HG03432 (cell line): ENCODE results near the gene NPPA.

ENCODE experiments used
- ATAC-seq: cut with Tn5 transposase; IDR thresholded peaks from one replicate; pipeline ENCODE4 v1.9.1; 2021; ENCODE audit warnings: mild to moderate bottlenecking, moderate library complexity; ENCODE audit not compliant: unreplicated experiment

Gene NPPA

DNA sequence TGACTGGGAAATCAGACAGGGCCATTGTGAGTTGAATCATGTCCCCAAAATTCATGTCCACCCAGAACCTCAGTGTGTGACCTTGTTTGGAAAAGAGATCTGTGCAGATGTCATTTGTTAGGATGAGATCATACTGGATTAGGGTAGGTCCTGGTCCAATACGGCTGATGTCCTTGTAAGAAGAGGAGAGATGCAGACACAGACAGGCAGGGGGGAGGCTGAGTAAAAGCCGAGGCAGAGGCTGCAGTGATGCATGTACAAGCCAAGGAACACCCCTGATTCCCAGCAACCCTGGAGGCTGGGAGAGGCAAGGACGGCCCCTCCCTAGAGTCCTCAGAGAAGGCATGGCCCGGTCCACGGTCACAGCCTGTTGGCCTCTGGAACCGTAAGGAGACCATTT is 27.0 kb upstream of the NPPA start:
- no peak for ATAC-seq

DNA sequence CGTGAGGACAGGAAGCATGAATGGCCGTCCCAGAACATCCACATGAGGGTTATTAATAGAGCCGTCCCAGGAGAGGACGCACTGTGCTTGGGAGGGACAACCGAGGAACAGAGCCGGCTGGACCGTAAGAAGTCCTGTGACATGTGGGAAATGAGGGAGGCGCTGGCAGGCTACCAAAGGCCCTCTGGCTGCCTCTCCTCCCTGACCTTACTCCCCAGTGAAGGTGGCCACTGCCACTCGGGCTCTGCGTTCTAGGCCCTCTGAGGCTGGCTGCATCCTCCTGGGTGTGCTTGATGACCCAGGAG is 26.6 kb upstream of the NPPA start:
- ATAC-seq = no peak

DNA sequence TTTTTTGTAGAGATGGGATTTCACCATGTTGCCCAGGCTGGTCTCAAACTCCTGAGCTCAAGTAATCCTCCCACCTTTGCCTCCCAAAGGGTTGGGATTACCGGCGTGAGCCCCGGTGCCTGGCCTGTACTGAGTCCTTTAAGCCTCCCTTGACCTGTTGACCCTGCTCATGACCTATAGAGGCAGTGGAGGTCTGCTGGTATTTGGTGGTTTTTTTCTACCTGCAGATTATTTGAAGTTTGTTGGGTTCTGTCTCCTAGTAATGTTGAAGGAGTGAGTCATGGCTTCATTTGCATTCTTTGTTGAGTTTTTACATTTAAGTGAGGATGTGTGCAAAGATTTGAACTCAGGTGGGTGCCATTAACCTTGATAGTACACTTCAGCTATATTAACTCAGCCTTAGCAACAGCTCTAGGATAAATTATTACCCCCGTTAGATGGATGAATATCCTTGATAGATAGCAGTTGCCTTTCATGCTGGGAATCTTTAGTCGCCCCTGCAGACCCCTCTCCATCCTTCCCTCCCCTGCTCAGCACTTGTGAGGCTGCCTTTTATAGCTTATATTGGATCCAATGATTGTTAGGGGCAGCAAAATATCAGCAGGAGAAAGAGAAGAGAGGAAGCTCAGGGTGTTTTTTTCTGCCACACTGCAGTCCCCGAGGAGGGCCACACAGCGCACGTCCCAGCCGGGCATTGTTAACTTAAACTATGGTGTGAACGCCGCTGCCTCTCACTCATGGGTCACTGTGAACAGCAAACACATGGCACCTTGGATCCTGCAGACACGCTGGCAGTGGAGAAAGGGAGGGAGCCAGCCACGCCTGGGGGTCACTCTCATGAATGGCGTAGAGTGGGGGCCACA is 26.0 kb upstream of the NPPA start:
- ATAC-seq = no peak

DNA sequence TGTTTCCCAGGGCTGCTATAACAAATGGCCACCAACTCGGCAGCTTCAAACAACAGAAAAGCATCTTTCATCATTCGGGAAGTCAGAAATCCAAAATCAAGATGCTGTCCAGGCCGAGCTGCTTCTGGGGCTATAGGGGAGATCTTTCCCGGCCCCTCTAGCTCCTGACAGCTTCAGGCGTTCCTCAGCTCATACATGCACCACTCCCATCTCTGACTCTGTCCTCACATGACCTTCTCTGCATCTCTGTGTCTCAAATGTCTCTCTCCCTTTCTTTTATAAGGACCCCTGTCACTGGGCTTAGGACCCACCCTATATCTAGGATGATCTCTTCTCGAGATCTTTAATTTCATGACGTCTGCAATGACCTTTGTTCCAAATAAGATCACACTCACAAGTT is 25.0 kb upstream of the NPPA start:
- ATAC-seq = no peak

DNA sequence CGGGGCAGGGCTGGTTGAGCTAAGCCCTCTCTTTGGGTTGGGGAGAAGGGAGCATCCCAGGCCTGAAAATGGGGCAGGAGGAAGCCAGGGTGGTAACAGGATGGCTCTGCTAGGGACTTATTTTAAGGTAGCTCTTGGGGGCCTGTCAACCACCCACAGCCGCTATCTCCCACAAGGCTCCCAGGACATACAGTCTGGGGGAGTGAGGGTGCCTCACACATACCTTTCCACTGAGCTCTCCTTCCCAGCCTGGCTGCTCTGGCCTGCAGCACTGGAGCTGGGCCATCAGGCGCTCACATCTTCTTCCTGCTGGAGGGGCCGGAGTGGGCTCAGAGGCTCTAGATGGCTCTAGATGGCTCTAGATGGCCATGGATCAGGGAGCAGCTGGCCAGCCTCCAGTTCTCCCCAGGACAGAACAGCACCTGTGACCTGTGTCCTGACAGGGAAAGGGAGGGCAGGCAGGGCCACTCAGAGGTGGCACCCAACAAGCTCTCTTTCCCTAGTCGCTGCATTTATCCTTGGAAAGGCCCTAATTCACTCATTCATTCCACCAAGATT is 22.1 kb upstream of the NPPA start:
- ATAC-seq = no peak

DNA sequence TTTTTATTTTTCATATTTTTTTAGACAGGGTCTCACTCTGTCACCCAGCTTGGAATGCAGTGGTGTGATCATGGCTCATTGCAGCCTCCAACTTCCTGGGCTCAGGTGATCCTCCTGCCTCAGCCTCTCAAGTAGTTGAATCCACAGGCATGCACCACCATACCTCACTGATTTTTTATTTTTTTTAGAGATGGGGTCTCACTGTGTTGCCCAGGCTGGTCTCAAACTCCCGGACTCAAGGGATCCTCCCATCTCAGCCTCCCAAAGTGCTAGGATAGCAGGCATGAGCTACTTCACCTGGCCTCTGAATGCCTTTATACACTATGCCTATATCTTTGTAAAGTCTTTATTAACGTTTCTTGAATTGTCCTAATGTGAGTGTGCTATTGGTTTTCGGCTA is 21.5 kb upstream of the NPPA start:
- no peak for ATAC-seq

DNA sequence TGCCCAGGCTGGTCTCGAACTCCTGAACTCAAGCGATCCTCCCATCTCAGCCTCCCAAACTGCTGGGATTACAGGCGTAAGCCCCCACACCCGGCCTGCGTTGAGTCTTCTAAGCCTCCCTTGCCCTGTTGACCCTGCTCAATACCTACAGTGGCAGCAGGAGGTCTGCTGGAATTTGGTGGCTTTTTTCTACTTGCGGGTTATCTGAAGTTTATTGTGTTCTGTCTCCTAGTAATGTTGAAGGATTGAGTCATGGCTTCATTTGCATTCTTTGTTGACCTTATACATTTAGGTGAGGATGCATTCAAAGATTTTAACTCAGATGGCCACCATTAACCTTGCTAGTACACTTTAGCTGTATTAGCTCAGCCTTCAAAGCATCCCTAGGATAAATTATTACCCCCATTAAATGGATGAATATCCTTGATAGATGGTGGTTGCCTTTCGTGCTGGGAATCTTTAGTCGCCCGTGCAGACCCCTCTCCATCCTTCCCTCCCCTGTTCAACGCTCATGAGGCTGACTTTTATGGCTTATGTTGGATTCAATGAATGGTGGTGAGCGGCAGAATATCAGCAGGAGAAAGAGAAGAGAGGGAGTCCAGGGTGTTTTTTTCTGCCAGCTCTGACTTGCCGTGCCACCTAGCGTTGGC is 20.9 kb upstream of the NPPA start:
- no peak for ATAC-seq

DNA sequence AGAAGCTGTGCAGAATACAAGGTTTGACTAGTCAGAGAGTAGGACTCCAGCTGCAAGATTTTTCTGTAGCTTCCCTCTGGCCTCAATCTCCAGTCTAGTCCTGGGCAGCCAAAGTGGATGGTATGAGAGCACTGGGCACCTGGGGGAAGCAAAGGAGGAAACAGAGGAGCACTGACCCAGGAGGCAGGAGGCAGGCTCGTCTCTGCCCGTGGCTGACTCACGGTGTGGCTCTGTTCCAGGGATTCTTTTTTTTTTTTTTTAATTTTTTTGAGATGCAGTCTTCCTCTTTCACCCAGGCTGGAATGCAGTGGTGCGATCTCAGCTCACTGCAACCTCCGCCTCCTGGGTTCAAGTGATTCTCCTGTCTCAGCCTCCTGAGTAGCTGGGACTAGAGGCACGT is 15.3 kb upstream of the NPPA start:
- no peak for ATAC-seq

DNA sequence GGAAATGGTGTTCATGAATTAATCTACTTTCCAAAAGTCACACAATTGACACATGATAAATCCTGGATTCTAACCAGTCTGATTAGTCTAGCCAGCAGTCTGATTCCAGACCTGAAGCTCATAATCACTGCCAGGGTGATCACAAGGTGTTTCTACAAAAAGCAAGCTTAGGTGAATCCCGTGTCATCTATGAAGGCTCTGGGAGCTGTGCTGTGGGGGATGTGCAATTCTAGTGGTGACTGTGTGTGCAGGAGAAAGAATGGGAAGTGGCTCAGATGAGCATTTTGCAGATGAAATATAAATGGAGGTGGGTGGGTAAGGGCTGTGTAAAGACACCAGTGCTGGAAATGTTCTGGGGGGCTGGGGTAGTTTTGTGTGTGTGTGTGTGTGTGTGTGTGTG is 13.0 kb upstream of the NPPA start:
- no peak for ATAC-seq

DNA sequence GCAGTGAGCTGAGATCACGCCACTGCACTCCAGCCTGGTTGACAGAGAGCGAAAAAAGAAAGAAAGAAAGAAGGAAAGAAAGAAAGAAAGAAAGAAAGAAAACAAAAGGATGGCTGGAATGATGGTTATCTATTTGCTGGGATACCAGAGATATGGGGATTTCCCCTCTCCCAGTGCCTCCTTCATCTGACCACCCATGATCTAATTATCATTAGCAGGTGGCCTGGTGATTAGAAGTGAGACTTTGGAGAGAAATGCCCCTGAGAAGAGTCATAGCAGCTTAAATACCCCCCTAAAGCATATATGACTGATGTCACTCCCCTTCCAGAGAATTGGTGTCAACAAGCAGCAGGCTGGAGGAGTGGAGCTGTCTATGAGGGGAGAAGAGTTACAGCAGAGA is 12.5 kb upstream of the NPPA start:
- no peak for ATAC-seq

DNA sequence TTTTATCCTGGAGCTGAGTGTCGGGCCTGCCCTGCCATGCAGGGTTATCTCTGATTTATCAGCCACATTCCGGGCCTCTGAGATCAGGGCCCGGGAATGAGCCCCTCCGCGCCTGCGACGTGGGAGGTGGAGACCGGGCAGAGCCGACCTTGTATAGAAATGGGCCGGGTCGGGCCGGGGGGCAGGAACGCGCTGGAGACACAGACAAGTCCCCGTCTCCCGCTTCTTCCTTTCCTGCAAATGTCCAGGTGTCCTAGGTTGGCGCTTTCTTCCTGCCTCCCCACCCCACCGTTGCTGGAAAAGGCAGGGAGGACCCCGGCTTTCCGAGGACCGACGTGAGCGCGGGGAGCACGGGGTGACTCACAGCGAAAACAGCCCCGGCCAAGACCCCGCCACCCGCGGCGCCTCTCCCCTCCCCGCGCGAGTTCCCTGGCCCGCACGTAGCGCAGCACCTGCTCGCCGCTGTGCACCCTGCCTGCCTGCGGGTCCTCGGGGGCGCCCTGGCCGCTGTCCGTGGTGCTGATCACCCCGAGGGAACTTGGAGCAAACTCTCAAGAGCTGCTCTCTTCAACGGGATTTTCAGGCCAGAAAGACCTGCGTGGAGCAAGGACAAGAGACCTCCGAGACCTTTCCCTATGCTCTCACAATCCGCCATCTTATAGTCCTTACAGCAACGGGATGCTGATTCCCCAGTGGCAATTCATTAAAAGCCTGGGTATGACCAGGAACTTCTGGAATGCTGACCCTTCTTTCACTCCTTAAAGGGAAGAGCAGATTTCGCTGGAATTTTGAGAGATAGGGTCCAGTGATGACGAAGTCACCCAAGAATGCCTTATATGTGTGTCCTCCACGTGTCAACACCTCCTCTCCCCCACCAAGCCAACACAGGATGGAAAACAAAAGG is 11.6 kb upstream of the NPPA start:
- no peak for ATAC-seq

DNA sequence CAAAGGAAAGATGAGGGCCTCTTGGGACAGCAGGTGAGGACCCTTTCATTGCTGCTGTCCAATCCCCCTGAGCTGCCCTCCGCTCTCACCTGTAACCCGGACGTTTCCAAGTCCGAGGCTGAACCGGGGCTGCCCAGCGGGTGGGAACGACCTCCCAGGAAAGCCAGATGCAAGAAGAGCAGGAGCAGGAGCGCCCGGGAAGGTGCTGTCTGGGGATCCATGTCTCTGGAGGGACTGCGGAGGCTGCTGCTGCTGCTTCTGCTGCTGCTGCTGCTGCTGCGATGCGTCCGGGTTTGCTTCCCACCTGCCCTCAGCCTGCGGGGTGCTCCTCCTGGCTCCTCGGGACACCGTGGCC is 11.0 kb upstream of the NPPA start, which contains the start of gene NPPB:
Gene NPPB (minus strand): TSS at position 333 of the 355 bp plus-strand sequence. CDS start 112 bp downstream, at position 221.
- ATAC-seq = no peak

DNA sequence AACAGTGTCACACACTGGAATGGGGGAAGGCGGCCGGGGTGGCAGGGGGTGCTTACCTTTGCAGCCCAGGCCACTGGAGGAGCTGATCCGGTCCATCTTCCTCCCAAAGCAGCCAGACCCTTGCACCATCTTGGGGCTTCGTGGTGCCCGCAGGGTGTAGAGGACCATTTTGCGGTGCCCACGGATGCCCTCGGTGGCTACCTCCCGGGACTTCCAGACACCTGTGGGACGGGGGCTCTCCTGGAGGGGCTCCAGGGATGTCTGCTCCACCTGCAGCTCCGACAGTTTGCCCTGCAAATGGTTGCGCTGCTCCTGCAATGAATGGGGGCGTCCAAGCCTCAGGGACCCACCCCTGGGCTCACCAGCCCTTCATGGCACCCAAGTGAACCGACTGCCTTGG is 10.6 kb upstream of the NPPA start:
- no peak for ATAC-seq

DNA sequence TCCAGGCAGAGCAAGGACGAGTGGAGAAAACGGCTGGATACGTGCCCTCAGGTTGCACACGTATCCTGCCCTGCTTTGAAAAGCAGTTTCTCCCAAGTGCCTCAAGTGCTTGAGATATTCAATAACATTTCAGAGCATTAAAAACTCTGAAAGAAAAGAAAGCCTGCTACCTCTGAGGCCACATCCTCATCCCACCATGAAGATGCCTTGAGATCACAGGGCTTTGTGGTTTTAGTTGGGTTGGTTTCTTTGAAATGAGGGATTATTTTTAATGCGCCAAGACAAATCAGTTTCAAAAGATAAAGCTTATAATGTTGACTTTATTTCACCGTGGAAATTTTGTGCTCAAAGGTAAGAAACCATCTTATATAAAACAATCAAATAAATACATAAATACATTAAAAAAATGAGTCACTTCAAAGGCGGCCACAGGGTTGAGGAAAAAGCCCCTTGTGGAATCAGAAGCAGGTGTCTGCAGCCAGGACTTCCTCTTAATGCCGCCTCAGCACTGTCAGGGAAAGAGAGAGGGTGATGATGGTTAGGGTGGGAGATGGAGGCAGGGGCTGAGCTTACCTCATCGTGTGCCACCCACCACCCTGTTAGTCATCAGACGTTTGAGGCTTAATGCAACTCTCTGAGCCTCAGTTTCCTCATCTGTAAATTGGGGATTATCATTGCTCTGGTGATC is 9.7 kb upstream of the NPPA start:
- ATAC-seq = no peak

DNA sequence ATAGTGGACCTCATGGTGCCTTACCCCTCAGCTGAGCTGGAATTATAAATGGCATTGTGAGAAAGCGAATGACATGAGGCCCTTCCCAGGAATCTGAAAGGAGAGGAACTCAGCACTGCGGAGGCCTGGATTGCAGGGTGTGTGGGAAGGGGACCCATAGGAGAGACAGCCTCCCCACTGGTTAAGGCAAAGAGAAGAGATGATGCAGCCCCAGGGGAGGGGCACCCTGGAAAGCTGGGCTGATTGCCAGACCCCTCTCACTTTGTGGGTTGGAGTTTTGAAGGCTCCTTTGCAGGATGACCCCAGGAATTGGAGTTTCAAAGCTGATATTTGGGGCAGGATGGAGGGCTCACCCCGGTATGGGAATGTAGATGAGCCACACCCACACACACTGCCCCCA is 9.1 kb upstream of the NPPA start:
- no peak for ATAC-seq

DNA sequence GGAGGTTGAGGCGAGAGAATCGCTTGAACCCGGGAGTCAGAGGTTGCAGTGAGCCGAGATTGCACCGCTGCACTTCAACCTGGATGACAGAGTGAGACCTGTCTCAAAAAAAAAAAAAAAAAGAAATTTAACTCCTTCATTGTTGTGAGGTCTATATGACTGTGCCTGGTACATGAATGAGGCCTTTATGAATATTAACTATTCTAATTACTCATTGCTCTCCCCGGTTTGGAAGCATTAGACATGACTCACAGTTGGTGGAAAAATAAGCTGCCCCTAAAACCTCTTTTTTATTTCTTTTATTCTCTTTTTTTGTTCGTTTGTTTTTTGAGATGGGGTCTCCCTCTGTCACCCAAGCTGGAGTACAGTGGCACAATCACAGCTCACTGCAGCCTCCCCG is 7.8 kb upstream of the NPPA start:
- ATAC-seq = no peak

DNA sequence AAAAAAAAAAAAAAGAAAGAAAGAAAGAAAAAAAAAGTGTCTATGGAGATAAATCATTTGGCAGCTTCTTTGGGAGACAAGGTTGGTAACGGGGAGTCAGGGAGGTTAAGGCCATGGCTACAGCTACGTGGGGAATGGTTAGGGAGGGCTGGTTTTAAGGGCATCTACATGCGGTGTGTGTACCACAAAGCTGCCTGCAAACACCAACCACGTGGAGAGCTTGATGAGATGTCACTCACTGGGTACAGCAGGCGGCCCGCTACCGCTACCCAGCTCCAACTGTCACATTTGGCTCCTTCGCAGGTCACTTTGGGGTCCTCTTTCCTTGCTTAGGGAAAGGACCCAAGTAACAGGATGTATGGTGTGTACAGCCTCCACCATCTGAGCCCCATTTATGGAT is 6.9 kb upstream of the NPPA start:
- no peak for ATAC-seq

DNA sequence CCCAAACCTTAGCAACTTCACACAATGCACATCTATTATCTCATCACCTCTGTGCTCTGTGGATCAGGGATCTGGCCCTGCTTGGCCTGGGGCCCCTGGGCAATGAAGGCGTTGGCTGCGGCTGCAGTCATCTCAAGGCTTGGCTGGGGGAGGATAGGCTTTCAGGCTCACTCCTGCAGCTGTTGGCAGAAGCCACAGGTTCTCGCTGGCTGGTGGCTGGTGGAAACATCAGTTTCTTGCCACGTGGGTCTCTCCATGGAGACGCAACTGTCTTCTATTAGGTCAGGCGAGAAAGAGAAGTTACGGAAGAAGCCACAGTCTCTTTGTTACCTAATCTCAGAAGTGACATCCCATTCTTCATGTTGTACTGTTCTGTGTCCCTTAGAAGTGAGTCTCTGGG is 3.6 kb upstream of the NPPA start:
- no peak for ATAC-seq

DNA sequence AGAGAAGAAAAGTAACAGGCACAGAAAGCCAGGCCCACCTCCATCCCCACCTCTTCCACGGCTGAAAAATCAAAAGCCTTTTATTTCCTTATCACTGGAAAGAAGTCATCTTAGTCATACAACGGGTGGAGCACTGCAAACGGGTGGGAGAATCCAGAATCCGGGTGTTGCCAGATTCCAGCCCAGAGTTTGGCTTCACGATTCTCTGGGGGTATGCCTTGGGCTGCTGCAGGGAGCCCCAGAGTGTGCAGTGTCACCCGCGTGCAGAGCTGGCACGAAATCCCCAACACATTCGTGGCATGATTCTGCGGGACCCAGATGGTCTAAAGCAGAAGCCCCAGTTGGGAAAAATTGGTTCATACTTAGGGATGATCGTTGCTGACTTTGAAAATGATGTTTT is 2.6 kb upstream of the NPPA start:
- no peak for ATAC-seq

DNA sequence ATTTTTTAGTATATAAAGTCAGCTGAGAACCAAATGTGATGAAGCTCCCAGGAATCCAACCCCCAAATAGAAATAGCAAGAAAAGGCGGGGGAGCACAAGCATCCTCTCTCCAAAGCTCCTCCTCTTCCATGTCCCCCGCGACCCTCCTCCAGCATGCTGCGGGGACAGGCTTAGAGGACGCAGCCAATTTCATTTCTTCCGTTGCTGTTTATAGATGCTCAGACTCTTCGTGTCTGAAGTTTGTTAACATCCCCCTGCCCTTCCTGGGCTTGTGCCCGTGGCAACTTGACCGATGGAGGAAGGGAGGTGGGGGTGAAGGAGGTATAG is 754 bp upstream of the NPPA start:
- ATAC-seq = no peak
